Measurements from ENCODE around the gene MMRN2. TPM values are rescaled to one million over a fixed set of nuclear protein-coding genes. Genes with fewer than 3 reads are reported as not detected.

Gene MMRN2
- total and polyA plus RNA-seq, 7 donors = 12.0 to 29.0 (median 16.4) TPM

DNA sequence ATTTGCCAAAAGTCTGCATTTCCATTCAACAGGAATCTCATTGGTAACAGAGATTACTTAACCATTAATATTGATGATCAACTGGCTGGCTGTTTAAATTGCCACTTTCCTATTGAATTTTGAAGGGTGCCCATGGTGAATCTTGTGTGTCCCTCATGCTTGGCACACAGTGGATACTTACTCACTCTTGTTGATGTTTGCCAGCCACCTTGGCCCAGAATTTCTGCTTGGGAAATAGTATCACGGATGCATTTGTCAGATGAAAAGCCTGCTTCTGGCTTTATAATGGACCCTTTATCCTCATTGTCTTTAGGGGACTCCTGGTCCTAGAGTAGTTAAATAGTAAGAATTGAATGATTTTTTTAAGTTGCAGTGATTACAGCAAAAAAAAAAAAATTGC, 52.0 kb downstream of the MMRN2 start:
- no peaks in the 10 kb centered on the region for H3K9me3 ChIP-seq
- H3K27me3 ChIP-seq (ENCODE audit: insufficient read depth in 3 of 3, low read length in 2 of 3) = no peaks in the 10 kb centered on the region
- no peak overlapping the region for H3K27ac ChIP-seq
- no peak for TF ChIP-seq CTCF (IDR thresholded peaks at IDR 0.05)
- no peak for DNase-seq
- peaks cover 2 to 30% of the 10 kb centered on the region in 2 donors for H3K36me3 ChIP-seq (ENCODE audit: insufficient read depth in 1 of 2, low read depth in 1 of 2)
- no peak overlapping the region for H3K4me3 ChIP-seq
- H3K4me1 ChIP-seq = peaks cover 12% of the 10 kb centered on the region
- WGBS, 3 donors = 31 to 68% (median 57%) methylated on average over 1 of the region's 1 CpG
- no peak for ATAC-seq
- intact Hi-C loops (cut with DNase I) = no loop called here

DNA sequence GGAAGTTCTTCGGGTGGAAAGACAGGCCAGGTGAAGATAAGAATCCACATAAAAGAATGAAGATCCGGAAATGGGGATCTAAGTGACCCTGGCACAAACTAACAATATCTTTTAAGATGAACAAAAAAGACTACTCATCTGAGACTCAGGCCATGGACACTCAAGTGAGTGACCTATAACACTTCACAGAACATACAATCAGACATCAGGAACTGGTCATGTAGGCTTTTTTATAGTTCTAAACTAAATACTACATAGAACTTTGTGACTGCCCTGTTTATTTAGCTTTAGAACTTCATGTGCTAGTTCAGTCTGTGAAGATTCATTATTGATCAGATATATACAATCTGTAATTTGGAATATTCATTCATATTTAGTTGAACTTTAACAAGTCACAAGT, 52.8 kb downstream of the MMRN2 start:
- Histone ChIP-seq H3K27ac (no peak overlapping the region), H3K4me1 (peaks cover 19% of the 10 kb centered on the region), H3K27me3 (ENCODE audit: insufficient read depth in 3 of 3, low read length in 2 of 3) (no peaks in the 10 kb centered on the region), H3K36me3 (ENCODE audit: insufficient read depth in 1 of 2, low read depth in 1 of 2) (peaks cover 2 to 30% of the 10 kb centered on the region in 2 donors), H3K9me3 (no peaks in the 10 kb centered on the region), H3K4me3 (no peak overlapping the region)
- ATAC-seq = no peak
- no peak for TF ChIP-seq CTCF (IDR thresholded peaks at IDR 0.05)
- no peak for DNase-seq
- 86 to 97% (median 93%) methylated on average over 2 of the region's 2 CpGs for WGBS, 3 donors
- intact Hi-C loops (cut with DNase I) = no loop called here

GRCh38 chr10:86900955-86901354, 56.5 kb downstream of the MMRN2 start:
- Histone ChIP-seq H3K4me3 (no peak overlapping the region), H3K36me3 (ENCODE audit: insufficient read depth in 1 of 2, low read depth in 1 of 2) (peaks cover 0 to 16% of the 10 kb centered on the region in 2 donors), H3K27me3 (ENCODE audit: insufficient read depth in 3 of 3, low read length in 2 of 3) (no peaks in the 10 kb centered on the region), H3K9me3 (no peaks in the 10 kb centered on the region), H3K27ac (peak overlapping the region; percentile 68), H3K4me1 (peaks cover 21% of the 10 kb centered on the region)
- DNase-seq (peak; percentile 75 to 90), ATAC-seq (peak; percentile 94 to 96 (median 94))
- TF ChIP-seq CTCF (IDR thresholded peaks at IDR 0.05) = no peak
- intact Hi-C loops (cut with DNase I) = loop anchor here in 1 of 2 donors (1.0 kb wide), 1 partner anchor 190 kb away; no protein-coding TSS in a partner anchor
- 12 to 21% (median 17%) methylated on average over 2 of the region's 2 CpGs for WGBS, 3 donors

DNA sequence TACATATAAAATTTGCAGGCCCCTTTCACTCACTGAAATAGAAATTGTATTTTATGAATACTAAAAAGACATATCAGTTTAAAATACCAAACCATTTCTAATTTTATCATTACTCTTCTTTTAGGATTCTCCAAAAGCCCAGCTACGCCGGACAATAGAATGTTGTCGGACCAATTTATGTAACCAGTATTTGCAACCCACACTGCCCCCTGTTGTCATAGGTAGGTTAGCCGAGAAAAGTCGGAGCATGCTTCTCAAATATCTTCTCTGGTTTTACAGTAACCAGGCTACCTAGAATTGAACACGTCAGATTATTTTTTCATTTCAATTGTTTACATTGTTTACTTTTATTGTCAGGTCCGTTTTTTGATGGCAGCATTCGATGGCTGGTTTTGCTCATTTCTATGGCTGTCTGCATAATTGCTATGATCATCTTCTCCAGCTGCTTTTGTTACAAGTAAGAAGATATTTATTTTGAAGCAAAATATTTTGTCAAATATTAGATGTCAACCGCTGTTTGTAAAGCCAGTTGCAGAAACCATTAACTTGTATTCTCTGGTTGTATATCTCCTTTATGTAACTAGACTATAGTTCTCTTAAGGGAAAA, 57.6 kb downstream of the MMRN2 start:
- peaks cover 21% of the 10 kb centered on the region for H3K4me1 ChIP-seq
- TF ChIP-seq CTCF (IDR thresholded peaks at IDR 0.05) = peak; percentile 77
- no peaks in the 10 kb centered on the region for H3K9me3 ChIP-seq
- peak; percentile 69 to 84 (median 72) for ATAC-seq
- DNase-seq = peak in 1 of 2 donors; percentile 31
- 11 to 20% (median 13%) methylated on average over 9 of the region's 9 CpGs for WGBS, 3 donors
- peaks cover 0 to 12% of the 10 kb centered on the region in 2 donors for H3K36me3 ChIP-seq (ENCODE audit: insufficient read depth in 1 of 2, low read depth in 1 of 2)
- no peaks in the 10 kb centered on the region for H3K27me3 ChIP-seq (ENCODE audit: insufficient read depth in 3 of 3, low read length in 2 of 3)
- no peak overlapping the region for H3K4me3 ChIP-seq
- intact Hi-C loops (cut with DNase I) = loop anchor here (2.0 to 5.0 kb wide), 2 partner anchors 189 to 207 kb away; no protein-coding TSS in a partner anchor
- no peak overlapping the region for H3K27ac ChIP-seq

Data from psoas muscle (tissue), 8 donors.